Medulla oblongata (tissue), 1 donor: ENCODE data around the gene WNT6.
"Not testable (repeated sequence)": the region's sequence is repeated elsewhere in the genome, so short reads cannot be mapped to it uniquely, and the experiment has no call there.

ENCODE experiments used
- DNase-seq: peaks from one replicate; pipeline ENCODE4 v3.0.0-alpha.2; 2015; ENCODE audit errors: extremely low spot score

Gene WNT6

DNA sequence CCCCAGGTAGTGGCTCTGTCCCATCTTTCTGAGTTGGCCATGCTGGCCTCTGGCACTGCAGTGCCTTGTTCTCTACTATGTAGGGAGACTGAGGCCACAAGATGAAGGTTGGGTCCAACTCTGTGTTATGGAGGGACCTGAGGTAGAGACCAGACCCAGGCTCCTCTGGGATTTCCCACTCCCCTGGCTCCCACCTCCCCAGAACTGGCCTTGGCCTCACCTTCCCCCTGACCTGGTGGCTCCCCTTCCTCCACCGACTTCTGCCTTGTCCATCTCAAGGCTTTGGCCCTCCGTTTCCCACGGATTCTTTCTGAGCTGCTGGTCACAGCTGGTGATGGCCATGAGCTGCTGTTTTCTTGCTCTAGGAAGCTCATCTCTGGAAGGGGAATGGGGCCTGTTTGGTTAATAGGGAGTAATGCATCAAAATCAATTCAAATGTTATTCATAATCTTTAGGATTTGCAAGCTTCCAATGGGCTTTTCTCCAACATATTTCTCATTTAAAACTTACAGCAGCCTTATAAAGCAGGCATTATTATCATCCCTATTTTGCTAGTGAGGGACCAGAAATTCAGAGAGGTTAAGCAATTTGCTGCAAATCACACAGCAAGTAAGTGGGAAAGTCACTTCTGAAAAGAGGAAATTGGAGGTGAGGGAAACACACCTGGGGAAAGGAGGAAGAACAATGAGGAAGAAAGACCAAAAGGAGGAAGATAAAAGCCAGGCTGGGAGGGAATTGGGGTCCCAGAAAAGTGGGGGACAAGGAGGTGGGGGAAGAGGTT is 28.9 kb upstream of the WNT6 start:
- DNase-seq = no peak

DNA sequence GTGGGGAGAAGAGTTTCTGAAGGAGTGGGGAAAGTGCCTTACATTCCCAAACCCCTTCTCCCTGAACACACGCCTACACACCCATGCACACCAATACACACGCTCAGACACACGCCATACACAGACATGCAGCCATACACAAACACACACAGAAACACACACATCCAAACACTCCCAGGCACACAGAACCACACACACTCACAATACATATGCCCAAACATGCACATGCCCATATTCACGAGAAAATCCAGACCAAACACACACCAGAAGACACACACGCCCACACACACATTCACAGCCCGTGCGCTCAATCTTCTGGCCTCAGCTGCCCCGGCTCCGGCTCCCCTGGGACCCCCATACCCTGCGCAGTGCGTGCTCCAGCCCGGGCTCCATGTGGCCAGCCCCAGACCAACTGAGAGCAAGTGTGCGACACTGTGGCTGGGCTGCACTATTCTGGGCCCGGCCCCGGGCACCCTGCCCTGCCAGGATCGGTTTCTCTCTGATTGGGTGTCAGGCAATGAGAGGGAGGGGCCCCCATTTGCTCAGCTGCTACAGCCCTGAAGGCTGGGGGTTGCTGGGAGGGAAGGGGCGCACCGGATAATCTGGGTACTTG is 28.1 kb upstream of the WNT6 start, which contains the start of gene PRKAG3:
Gene PRKAG3 (minus strand): TSS at position 426 of the 613 bp plus-strand sequence.
- no peak for DNase-seq

DNA sequence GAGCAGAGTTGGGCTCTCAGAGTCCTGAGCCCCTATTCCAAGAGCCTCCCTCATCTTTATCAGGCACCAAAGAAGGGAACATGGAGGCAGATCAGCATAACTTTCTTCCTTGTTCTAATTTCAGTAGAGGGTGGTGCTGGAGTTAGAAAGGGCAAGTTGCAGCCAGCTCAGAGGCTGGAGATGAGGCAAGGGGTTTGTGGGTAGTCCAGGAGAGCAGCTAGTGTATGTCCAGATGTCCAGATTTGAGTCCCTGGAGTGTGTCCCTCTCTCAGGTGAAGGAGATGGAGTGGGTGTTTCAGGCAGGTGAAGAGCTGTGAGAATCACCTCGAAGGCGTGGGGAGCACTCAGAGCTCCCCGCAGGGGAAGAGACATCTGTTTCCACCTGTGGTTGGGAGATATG is 27.5 kb upstream of the WNT6 start:
- no peak for DNase-seq

DNA sequence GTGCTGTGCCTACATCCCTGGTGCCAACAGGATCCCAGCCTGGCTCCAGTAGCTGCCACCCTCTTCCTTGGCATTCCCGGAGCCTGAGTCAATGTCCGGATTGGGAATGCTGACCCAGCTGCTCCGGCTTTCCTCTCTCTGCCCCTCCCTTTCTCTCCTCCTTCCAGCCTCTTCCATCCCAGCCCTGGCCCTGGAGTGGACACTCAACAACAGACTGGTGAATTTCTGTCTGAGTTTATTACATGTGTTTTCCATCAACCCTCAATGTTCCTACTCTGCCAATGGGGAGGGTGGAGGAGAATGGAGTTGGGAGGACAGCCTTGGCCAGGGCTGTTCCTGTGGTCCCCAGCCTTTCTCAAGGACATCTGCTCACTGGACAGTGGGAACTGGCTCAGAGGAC is 27.1 kb upstream of the WNT6 start:
- DNase-seq = no peak

DNA sequence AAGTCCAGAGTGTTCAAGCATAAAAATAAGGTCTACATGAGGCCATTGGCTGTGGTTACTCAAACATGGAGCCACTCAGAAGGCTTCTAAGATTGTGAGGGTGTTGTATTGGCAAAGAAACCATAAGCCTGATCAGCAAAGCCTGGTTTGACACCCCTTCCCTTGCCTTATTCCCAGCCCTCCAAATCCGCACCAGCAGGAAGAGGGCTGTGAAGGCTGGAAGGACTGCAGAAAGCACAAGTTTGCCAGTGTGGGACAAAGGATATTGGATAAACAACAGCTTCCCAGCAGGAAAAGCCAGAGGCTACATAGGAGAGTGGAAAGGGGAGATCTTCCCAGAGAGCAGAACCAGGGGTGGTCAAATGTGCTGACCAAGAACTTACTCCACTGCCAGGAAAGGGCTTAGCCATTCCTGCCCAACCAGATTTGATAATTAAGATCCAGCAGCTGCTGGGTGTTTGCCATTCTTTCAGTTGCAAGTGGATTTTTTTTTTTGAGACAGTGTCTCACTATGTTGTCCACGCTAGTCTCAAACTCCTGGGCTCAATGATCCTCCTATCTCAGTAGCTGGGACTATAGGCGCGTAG is 26.5 kb upstream of the WNT6 start:
- no peak for DNase-seq

DNA sequence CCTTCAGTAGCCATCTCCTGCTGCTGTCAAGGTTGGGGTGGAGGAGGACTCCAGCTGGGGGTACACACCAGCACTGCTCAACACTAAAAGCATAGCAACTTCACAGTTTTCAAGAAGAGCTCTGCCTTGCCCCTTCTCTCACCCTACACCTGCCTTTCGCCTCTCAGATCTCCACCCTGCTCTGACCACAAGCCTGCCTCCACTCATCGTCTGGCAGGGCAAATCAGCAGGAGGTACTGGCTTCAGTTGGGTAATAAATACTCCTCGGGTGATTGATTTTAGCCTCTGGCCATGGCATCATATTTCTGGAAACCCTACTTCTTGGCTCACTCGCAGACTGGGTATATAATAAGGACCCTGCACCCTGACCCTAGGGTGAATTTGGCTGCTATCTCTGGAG is 24.9 kb upstream of the WNT6 start:
- DNase-seq = no peak

DNA sequence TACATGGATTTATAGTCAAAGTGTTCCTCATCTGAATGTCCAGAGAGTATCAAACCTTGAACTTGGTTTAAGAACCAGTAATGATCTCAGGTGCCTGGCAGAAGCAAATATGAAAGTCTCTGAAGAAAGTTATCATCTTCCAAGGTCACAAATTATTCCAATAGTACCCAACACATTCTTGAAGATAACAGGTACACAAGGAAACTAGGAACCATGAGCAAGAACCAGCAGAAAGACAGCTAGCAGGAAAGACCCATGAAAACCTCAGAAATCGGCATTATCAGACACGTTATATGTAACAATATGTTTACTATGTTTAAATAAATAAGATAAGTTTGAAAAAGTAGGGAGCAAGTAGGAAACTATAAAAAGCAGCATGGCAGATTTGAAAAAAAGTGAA is 22.1 kb upstream of the WNT6 start:
- DNase-seq = no peak

DNA sequence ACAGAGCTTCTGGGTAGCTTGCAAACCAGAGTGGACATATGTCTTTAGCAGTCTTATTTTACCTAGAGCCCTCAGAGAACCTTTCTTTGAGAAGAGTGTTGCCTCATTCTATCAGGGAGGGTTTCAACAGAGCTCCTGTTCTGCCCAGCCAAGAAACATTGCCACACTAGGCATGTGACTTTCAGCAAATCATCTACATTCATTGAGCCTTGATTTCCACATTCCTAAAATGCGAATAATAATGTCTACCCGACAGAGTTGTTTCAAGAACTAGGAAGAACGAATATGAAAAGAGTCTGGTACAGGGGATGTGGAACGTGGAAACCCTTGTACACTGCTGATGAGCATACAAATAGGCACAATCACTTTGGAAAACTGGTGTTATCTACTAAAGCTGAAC is 20.2 kb upstream of the WNT6 start:
- no peak for DNase-seq

DNA sequence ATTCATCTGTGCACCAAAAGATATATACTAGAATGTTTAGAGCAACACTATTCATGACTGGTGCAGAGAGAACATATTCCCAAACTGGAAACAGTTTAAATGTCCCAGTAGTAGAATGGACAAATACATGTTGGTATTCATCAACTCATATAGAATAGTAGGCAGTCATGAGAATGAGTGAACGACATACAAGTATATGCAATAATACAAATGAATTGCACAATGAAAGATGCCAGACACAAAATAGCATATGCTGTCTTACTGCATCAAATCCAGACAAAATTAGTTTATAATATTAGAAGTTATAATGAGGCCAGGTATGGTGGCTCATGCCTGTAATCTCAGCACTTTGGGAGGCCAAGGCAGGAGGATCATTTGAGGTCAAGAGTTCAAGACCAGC is 19.7 kb upstream of the WNT6 start:
- no peak for DNase-seq

DNA sequence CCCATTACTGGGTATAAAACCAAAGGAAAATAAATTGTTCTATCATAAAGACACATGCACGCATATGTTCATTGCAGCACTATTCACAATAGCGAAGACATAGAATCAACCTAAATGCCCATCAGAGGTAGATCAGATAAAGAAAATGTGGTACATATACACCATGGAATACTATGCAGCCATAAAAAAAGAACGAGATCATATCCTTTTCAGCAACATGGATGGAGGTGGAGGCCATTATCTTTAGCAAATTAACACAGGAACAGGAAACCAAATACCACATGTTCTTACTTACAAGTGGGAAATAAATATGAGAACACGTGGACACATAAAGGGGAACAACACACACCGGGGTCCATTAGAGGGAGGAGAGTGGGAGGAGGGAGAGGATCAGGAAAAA is 15.3 kb upstream of the WNT6 start:
- DNase-seq = not testable (repeated sequence)

DNA sequence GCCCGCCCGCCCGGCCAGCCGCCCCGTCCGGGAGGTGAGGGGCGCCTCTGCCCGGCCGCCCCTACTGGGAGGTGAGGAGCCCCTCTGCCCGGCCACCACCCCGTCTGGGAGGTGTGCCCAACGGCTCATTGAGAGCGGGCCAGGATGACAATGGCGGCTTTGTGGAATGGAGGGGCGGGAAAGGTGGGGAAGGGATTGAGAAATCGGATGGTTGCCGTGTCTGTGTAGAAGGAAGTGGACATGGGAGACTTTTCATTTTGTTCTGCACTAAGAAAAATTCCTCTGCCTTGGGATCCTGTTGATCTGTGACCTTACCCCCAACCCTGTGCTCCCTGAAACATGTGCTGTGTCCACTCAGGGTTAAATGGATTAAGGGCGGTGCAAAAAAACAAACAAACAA is 12.6 kb upstream of the WNT6 start:
- not testable (repeated sequence) for DNase-seq

DNA sequence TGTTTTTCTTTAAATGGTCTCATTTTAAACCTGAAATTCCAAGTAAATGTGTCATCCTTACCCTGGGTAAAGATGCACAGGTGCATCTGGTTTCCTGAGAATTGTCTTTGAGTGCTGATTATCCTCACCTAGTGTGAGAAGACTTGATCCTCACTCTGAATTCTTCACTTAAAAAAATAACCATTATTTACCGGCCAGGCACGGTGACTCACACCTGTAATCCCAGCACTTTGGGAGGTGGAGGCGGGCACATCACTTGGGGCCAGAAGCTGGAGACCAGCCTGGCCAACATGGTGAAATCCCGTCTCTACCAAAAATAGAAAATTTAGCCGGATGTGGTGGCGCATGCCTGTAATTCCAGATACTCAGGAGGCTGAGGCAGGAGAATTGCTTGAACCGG is 9.9 kb upstream of the WNT6 start:
- no peak for DNase-seq

DNA sequence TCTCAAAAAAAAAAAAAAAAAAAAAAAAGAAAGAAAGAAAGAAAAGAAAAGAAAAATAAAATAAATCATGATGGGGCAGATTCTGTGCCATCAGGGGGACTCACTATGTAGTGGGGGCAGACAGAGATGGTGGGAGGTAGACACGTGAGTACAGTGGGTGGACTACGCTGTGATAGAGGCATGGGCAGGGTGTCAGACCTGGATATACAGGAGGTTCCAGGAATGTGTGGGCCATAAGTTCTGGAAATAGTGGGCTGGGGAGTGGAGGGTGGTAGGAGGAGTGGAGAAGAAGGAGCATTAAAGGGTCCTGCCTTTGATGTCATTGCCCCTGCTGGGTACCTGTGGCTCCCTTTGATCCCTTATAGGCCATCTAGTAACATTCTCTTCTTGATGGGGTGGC is 8.8 kb upstream of the WNT6 start:
- no peak for DNase-seq

DNA sequence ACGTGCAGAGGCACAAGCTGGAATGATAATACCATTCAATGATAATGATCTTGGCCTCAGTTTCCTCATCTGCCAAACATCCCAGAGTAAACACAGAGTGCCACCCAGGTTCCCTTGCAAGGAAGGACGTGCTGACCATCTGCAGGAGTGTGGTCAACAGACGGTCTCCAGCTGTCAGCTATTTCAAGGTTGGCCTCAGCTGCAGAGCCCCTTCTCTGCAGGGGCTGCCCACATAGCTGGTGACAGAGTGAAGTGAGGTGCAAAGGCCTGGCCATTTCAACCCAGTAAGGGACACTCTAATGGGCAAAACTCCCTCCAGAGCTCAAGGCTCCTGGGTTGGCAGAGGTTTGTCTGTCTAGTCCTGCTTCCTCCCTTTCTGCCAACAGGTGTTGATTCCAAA is 8.3 kb upstream of the WNT6 start:
- DNase-seq = no peak

DNA sequence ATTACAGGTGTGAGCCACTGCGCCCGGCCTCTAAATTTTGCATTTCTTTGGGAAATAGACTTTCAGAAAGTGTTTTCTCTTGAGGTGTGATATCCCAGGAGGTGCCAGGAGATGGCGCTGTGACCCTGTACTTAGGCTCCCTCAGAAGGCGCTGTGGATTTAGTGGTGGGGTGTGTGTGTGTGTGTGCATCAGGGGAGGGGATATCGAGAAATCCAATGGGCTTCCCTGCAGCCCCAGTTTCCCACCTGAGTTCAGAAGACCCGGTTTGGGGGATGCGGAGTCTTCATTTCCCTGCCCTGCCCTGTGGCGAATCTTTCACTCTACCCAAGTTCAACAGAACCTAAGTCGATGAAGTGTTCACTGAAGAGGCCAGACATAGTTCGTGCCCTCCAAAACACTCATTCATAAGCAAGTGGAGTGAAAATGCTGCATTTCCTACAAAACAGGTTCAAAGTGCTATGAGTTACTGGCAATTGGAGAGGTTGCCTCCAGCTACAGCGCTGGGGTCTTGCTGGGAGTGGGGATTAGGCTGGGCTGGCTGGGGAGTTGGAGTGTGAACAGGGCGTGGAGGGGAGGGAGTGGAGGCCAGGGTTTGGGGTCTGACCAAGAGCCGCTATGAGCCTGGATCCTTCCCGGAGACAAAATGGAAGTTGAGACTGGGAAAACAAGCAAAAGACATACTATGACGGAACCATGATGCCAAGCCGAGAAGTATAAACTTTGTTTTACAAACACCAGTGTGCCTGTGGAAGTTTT is 6.5 kb upstream of the WNT6 start:
- peak; percentile 66 for DNase-seq

DNA sequence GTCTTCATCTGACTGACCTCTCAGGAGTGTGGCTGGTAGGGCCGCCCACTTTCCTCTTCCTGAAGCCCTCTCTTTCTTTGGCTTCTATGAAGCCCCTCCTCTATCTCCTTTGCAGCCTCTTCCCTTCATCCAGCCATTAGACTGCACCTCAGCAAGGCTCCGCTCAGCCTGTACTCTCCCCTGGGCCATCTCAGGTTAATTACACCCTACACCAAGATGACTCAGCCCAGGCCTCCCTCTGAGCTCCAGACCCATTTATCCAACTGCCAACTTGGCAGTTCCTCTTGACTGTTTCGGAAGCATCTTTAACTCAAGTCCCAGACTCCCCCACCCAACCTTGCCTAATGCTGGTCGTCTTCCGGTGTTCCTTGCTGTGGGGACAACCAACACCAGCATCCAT is 5.8 kb upstream of the WNT6 start:
- no peak for DNase-seq

DNA sequence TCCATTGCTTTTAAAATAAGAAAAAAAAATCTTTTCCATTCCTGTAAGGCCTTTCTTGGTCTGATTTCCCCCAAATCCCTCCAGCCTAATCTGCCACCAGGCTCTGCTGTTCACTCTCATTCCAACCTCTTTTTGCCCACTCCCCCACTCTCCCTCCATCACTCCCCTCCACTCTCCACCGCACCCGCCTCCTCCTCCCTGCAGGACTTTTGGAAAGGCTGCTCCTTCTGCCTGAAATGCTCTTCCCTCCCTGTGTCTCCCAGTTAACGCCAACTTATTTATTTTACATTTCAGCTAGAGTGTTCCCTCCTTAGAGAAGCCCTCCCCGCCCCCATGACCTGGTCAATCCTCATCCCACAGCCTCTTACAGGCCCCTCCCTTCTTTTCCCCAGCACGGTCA is 4.7 kb upstream of the WNT6 start:
- no peak for DNase-seq

DNA sequence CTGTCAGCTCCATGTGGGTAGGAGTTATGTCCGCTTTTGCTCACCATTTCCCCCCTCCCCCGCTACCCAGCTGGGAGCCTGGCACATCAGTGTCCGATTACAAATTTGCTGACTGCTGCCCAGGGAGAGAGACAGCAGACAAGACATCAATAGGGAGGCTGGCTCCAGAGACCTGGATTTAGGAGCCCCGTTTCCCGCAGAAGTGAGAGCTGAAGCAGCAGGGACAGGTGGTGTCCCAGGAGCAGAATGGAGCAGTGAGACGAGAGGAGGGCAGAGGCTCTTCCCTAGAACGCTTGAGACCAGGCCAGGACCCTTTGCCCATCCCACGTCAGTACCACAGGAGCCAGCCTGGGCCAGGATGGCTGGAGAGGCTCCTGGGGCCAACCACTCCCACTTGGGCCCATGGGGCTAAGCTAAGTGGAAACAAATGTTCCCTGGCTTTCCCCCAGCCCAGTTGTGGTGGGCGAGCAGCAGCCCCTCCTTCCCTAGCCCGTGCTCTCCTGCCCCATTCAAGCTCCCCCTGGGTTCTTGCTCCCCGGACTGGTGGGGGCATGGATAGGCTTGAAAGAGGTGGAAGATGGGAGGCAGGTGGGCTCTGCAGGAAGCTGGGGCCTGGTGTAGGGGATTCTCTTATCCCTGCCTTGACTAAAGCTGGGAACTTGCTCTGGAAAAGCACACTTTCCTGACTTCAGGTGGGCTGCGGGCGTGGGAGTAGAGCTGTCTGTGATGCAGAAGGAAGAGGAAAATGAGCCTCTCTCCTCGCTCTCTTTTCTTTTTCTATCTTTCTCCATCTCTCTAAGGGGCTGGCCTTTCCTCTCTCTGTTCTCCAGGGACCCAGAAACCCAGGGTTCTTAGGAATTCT is 4.1 kb upstream of the WNT6 start:
- no peak for DNase-seq

DNA sequence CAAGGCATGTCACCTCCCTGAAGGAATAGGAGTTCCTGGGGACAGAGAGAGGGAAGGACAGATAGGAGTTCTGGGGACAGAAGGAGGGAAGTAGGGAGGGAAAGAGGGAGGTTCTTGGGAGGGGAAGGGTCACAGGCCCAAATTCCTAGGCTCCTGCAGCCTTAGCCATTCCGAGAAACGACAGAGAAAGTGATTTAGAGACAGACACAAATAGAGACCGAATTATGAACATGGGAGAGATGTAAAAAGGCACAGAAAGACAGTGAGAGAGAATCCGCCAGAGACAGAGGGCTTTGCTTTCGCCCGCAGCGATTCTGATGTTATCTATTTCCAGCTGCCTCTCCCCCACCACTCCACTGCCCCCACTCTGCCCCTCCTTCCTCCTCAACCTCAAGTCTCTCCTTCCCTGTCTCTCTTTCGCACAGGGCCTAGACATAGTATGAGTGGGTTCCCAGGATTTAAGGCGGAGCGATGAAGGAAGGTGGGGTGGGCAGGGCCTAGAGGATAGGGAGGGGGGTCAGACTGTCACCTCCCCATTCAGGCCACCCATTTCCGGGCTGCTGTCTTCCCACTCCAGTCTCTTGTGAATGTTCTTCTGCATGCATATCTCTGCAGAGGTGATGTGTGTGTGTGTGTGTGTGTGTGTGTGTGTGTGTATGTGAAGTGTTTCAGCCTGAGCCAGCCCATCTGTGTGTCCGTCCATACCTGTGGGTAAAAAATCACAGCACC is 3.3 kb upstream of the WNT6 start:
- no peak for DNase-seq

DNA sequence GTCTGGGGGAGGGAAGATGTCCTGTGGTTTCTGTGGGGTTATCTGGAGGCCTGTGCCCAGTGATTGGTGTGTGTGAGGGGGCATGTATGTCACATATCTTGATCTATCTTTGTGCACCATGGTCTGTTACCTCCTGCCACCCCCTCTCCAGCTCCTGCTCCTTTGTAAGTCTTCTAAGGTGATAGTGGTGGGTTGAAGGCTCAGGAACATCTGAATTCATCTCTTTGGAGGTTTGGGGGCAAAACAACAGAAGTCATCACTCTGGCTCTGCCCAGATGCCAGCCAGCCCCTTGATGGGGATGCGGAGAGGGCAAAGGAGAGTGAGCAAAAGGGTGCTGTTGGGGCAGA is 2.7 kb upstream of the WNT6 start:
- DNase-seq = no peak
